ENCODE results near the gene NR6A1.

The NR6A1 gene

GRCh38 chr9:124605258-124605657 is 165.9 kb downstream of the NR6A1 start:
- Histone ChIP-seq H3K9ac (no peak overlapping the region), H3K27me3 (ENCODE audit: insufficient read depth, low read depth) (no peaks in the 10 kb centered on the region), H4K20me1 (ENCODE audit: insufficient read depth) (no peaks in the 10 kb centered on the region), H3K4me2 (no peak overlapping the region), H3K36me3 (ENCODE audit: insufficient read depth) (no peaks in the 10 kb centered on the region), H3K79me2 (ENCODE audit: insufficient read depth, low read depth) (no peaks in the 10 kb centered on the region), H2AFZ (ENCODE audit: low read depth) (no peak overlapping the region), H3K27ac (no peak overlapping the region), H3K4me3 (IDR thresholded peaks at IDR 0.05; ENCODE audit: insufficient read depth, low read depth, low read length) (no peak overlapping the region), H3K4me1 (ENCODE audit: low read depth, poor library complexity, severe bottlenecking) (no peaks in the 10 kb centered on the region)
- TF ChIP-seq, protein P1, sequence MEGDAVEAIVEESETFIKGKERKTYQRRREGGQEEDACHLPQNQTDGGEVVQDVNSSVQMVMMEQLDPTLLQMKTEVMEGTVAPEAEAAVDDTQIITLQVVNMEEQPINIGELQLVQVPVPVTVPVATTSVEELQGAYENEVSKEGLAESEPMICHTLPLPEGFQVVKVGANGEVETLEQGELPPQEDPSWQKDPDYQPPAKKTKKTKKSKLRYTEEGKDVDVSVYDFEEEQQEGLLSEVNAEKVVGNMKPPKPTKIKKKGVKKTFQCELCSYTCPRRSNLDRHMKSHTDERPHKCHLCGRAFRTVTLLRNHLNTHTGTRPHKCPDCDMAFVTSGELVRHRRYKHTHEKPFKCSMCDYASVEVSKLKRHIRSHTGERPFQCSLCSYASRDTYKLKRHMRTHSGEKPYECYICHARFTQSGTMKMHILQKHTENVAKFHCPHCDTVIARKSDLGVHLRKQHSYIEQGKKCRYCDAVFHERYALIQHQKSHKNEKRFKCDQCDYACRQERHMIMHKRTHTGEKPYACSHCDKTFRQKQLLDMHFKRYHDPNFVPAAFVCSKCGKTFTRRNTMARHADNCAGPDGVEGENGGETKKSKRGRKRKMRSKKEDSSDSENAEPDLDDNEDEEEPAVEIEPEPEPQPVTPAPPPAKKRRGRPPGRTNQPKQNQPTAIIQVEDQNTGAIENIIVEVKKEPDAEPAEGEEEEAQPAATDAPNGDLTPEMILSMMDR (conservative IDR thresholded peaks at IDR 0.05; ENCODE audit: low read depth, low read length) = no peak

- Histone ChIP-seq H4K20me1 (ENCODE audit: insufficient read depth) (no peaks in the 10 kb centered on the region), H3K79me2 (ENCODE audit: insufficient read depth, low read depth) (no peaks in the 10 kb centered on the region), H3K36me3 (ENCODE audit: insufficient read depth) (no peaks in the 10 kb centered on the region), H3K4me3 (IDR thresholded peaks at IDR 0.05; ENCODE audit: insufficient read depth, low read depth, low read length) (no peak overlapping the region), H3K4me1 (ENCODE audit: low read depth, poor library complexity, severe bottlenecking) (no peaks in the 10 kb centered on the region), H3K27me3 (ENCODE audit: insufficient read depth, low read depth) (no peaks in the 10 kb centered on the region), H3K27ac (no peak overlapping the region), H2AFZ (ENCODE audit: low read depth) (no peak overlapping the region), H3K4me2 (no peak overlapping the region), H3K9ac (no peak overlapping the region)
- TF ChIP-seq, protein P1 (conservative IDR thresholded peaks at IDR 0.05; ENCODE audit: low read depth, low read length) = no peak
Measured at GRCh38 chr9:124602632-124603031, 168.5 kb downstream of the NR6A1 start.

- no peaks in the 10 kb centered on the region for H4K20me1 ChIP-seq (ENCODE audit: insufficient read depth)
- H3K4me2 ChIP-seq = no peak overlapping the region
- no peak overlapping the region for H3K4me3 ChIP-seq (IDR thresholded peaks at IDR 0.05; ENCODE audit: insufficient read depth, low read depth, low read length)
- H3K27me3 ChIP-seq (ENCODE audit: insufficient read depth, low read depth) = no peaks in the 10 kb centered on the region
- TF ChIP-seq, protein P1 (conservative IDR thresholded peaks at IDR 0.05; ENCODE audit: low read depth, low read length) = no peak
- H3K9ac ChIP-seq = no peak overlapping the region
- no peaks in the 10 kb centered on the region for H3K36me3 ChIP-seq (ENCODE audit: insufficient read depth)
- H3K4me1 ChIP-seq (ENCODE audit: low read depth, poor library complexity, severe bottlenecking) = no peaks in the 10 kb centered on the region
- no peaks in the 10 kb centered on the region for H3K79me2 ChIP-seq (ENCODE audit: insufficient read depth, low read depth)
- H2AFZ ChIP-seq (ENCODE audit: low read depth) = no peak overlapping the region
- H3K27ac ChIP-seq = no peak overlapping the region
Measured at GRCh38 chr9:124602204-124602603, 168.9 kb downstream of the NR6A1 start.

DNA sequence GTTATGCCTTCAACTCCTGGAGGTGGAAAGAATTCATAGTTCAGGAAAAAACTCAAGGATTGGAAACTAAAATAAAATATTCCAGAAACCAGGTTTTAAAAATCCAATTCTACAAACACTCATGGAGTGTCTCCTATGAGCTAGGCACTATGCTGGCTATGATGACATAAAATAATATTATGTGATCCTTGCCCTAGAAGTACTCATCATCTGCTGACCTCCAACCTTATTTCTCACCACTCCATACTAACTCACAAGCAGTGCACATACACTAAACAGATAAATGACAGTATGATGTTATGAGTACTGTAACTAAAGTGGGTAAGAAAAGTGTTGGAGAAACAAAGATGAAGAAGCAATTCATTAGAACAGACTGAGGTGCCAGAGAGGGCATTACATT is 170.7 kb downstream of the NR6A1 start:
- Histone ChIP-seq H3K79me2 (ENCODE audit: insufficient read depth, low read depth) (no peaks in the 10 kb centered on the region), H3K4me2 (no peak overlapping the region), H3K36me3 (ENCODE audit: insufficient read depth) (no peaks in the 10 kb centered on the region), H3K4me1 (ENCODE audit: low read depth, poor library complexity, severe bottlenecking) (no peaks in the 10 kb centered on the region), H3K4me3 (IDR thresholded peaks at IDR 0.05; ENCODE audit: insufficient read depth, low read depth, low read length) (no peak overlapping the region), H3K27me3 (ENCODE audit: insufficient read depth, low read depth) (no peaks in the 10 kb centered on the region), H4K20me1 (ENCODE audit: insufficient read depth) (no peaks in the 10 kb centered on the region), H3K9ac (no peak overlapping the region), H3K27ac (no peak overlapping the region), H2AFZ (ENCODE audit: low read depth) (no peak overlapping the region)
- TF ChIP-seq, protein P1 (conservative IDR thresholded peaks at IDR 0.05; ENCODE audit: low read depth, low read length) = no peak

Measured in KMS-11 (cell line).